Calu3 (cell line): ENCODE results near the gene AKAP9. TPM values are rescaled to one million over a fixed set of nuclear protein-coding genes. Genes with fewer than 3 reads are reported as not detected.

Experiments used
- BruUV-seq: library from RNA; stranded (reverse); fragments of 400-500 nt; replicated peaks from 2 replicates; lab custom pipeline; 2021; lab: Mats Ljungman, UMichigan
- CTCF ChIA-PET: fragments of 300-600 bp; sonication (Branson Sonifier 250); formaldehyde crosslinking; loops from one replicate; lab custom pipeline; 2022; ENCODE audit warnings: antibody characterized with exemption; lab: Charles Lee
- DNase-seq: peaks from one replicate; pipeline ENCODE4 v3.0.0; 2022
- H3K27ac Mint-ChIP-seq: one replicate; pipeline ENCODE4 v1.8.0; 2022; ENCODE audit warnings: mixed read lengths; ENCODE audit not compliant: unreplicated experiment
- H3K27me3 Mint-ChIP-seq: one replicate; pipeline ENCODE4 v1.8.0; 2022; ENCODE audit warnings: mixed read lengths; ENCODE audit not compliant: unreplicated experiment
- H3K36me3 Mint-ChIP-seq: one replicate; pipeline ENCODE4 v1.8.0; 2022; ENCODE audit warnings: mild to moderate bottlenecking, moderate library complexity, mixed read lengths; ENCODE audit not compliant: insufficient read depth, unreplicated experiment
- H3K4me1 Mint-ChIP-seq: one replicate; pipeline ENCODE4 v1.8.0; 2022; ENCODE audit warnings: mild to moderate bottlenecking, low read depth, mixed read lengths; ENCODE audit not compliant: unreplicated experiment
- H3K4me3 Mint-ChIP-seq: one replicate; pipeline ENCODE4 v1.8.0; 2022; ENCODE audit warnings: mild to moderate bottlenecking, low read depth, moderate library complexity, mixed read lengths; ENCODE audit not compliant: unreplicated experiment
- H3K9me3 Mint-ChIP-seq: one replicate; pipeline ENCODE4 v1.8.0; 2022; ENCODE audit warnings: low read depth, mixed read lengths; ENCODE audit not compliant: unreplicated experiment
- CTCF ChIP-seq: fragments of 200-600 bp; IDR thresholded peaks from one replicate; pipeline ENCODE4 v1.8.0; 2022; ENCODE audit warnings: antibody characterized with exemption; ENCODE audit not compliant: unreplicated experiment
- intact Hi-C: fragments of 100-400 bp; cut with micrococcal nuclease; formaldehyde crosslinking; loops from one replicate; pipeline ENCODE4 v1.10.0; 2022; ENCODE audit not compliant: unreplicated experiment
- total RNA-seq: library from RNA; stranded (reverse); gene quantifications from 2 replicates; pipeline ENCODE4 v1.2.3, GENCODE V29; 2022

The AKAP9 gene
- total RNA-seq, 1 experiment from 2014 or later: 33.4 TPM

- no TSS peak for BruUV-seq
- Mint-ChIP-seq H3K9me3 (no peaks in the 10 kb centered on the region), H3K27me3 (no peaks in the 10 kb centered on the region), H3K36me3 (no peaks in the 10 kb centered on the region), H3K27ac (no peak overlapping the region), H3K4me1 (peaks cover 9% of the 10 kb centered on the region), H3K4me3 (no peak overlapping the region)
- TF ChIP-seq CTCF: no peak
- no peak for DNase-seq
- CTCF ChIA-PET: interaction anchor here (0.7 kb wide), 1 partner anchor 113 kb away, joined by 3 read pairs; no protein-coding TSS in a partner anchor
- intact Hi-C loops: loop anchor here (10.0 kb wide), 1 partner anchor 155 kb away; the partner anchor contains the start of gene MTERF1
Observed at GRCh38 chr7:92039900-92040299, 99.2 kb downstream of the AKAP9 start.

GRCh38 chr7:92042056-92042737 lies 101.5 kb downstream of the AKAP9 start:
- TF ChIP-seq CTCF: no peak
- Mint-ChIP-seq H3K9me3 (no peaks in the 10 kb centered on the region), H3K4me3 (peak overlapping the region; percentile 56), H3K4me1 (peaks cover 9% of the 10 kb centered on the region), H3K36me3 (no peaks in the 10 kb centered on the region), H3K27ac (peak overlapping the region; percentile 56), H3K27me3 (no peaks in the 10 kb centered on the region)
- DNase-seq: peak; percentile 61
- BruUV-seq: no TSS peak
- intact Hi-C loops: loop anchor here (10.0 kb wide), 1 partner anchor 157 kb away; the partner anchor contains the start of gene MTERF1
- CTCF ChIA-PET: interaction anchor here (0.8 to 1.2 kb wide), 5 partner anchors 15 to 162 kb away, joined by 3 to 5 read pairs (median 3); no protein-coding TSS in a partner anchor

- TF ChIP-seq CTCF: no peak
- Mint-ChIP-seq H3K4me1 (peaks cover 9% of the 10 kb centered on the region), H3K4me3 (no peak overlapping the region), H3K9me3 (no peaks in the 10 kb centered on the region), H3K27me3 (no peaks in the 10 kb centered on the region), H3K27ac (no peak overlapping the region), H3K36me3 (no peaks in the 10 kb centered on the region)
- DNase-seq: no peak
- intact Hi-C loops: loop anchor here (10.0 kb wide), 1 partner anchor 158 kb away; the partner anchor contains the start of gene MTERF1
- no TSS peak for BruUV-seq
- CTCF ChIA-PET: no interaction called here
Observed at GRCh38 chr7:92043098-92043497, 102.4 kb downstream of the AKAP9 start.

- intact Hi-C loops: loop anchor here (10.0 kb wide), 1 partner anchor 159 kb away; the partner anchor contains the start of gene MTERF1
Observed at GRCh38 chr7:92043637-92044036, 103.0 kb downstream of the AKAP9 start.

More at GRCh38 chr7:92043637-92044036, 103.0 kb downstream of the AKAP9 start:
- no peak for DNase-seq
- Mint-ChIP-seq H3K36me3 (no peaks in the 10 kb centered on the region), H3K27ac (no peak overlapping the region), H3K9me3 (no peaks in the 10 kb centered on the region), H3K4me3 (no peak overlapping the region), H3K4me1 (peaks cover 9% of the 10 kb centered on the region), H3K27me3 (no peaks in the 10 kb centered on the region)
- no peak for TF ChIP-seq CTCF
- CTCF ChIA-PET: no interaction called here
- BruUV-seq: no TSS peak
